NCI-H82 treated with DMSO at 0.1 percent for 48 hours (cell line): ENCODE data around the gene FNIP2.
"Not testable (repeated sequence)": the region's sequence is repeated elsewhere in the genome, so short reads cannot be mapped to it uniquely, and the experiment has no call there.

Source experiments
- DNase-seq: peaks from one replicate; lab custom pipeline; 2025; ENCODE audit not compliant: unreplicated experiment; lab: John Stamatoyannopoulos, UW

Gene FNIP2

GRCh38 chr4:158903472-158904043 lies 134.7 kb downstream of the FNIP2 start:
- DNase-seq, result no peak

GRCh38 chr4:158904815-158905214 lies 136.0 kb downstream of the FNIP2 start:
- no peak for DNase-seq

- DNase-seq, result no peak
Observed at GRCh38 chr4:158906073-158906472, 137.2 kb downstream of the FNIP2 start.

GRCh38 chr4:158912390-158912789 lies 143.6 kb downstream of the FNIP2 start:
- no peak for DNase-seq

GRCh38 chr4:158912806-158913205 lies 144.0 kb downstream of the FNIP2 start:
- no peak for DNase-seq

- no peak for DNase-seq
Observed at GRCh38 chr4:158913766-158914165, 144.9 kb downstream of the FNIP2 start.

GRCh38 chr4:158914218-158914617 lies 145.4 kb downstream of the FNIP2 start:
- no peak for DNase-seq

GRCh38 chr4:158915683-158916241 lies 146.9 kb downstream of the FNIP2 start:
- no peak for DNase-seq

GRCh38 chr4:158920452-158920996 lies 151.7 kb downstream of the FNIP2 start:
- DNase-seq, result not testable (repeated sequence)

- DNase-seq, result not testable (repeated sequence)
Observed at GRCh38 chr4:158927774-158928173, 158.9 kb downstream of the FNIP2 start.

- DNase-seq, result no peak
Observed at GRCh38 chr4:158929939-158930638, 161.3 kb downstream of the FNIP2 start.

GRCh38 chr4:158930639-158930972 lies 161.8 kb downstream of the FNIP2 start:
- DNase-seq, result no peak

GRCh38 chr4:158933236-158933635 lies 164.4 kb downstream of the FNIP2 start:
- no peak for DNase-seq

GRCh38 chr4:158934996-158935669 lies 166.3 kb downstream of the FNIP2 start:
- no peak for DNase-seq

- no peak for DNase-seq
Observed at GRCh38 chr4:158936238-158936637, 167.4 kb downstream of the FNIP2 start.

- no peak for DNase-seq
Observed at GRCh38 chr4:158938220-158939044, 169.6 kb downstream of the FNIP2 start.

- no peak for DNase-seq
Observed at GRCh38 chr4:158940271-158940670, 171.4 kb downstream of the FNIP2 start.

GRCh38 chr4:158941321-158941720 lies 172.5 kb downstream of the FNIP2 start:
- no peak for DNase-seq

GRCh38 chr4:158941895-158942294 lies 173.1 kb downstream of the FNIP2 start:
- no peak for DNase-seq

- DNase-seq, result no peak
Observed at GRCh38 chr4:158945529-158946108, 176.8 kb downstream of the FNIP2 start.

GRCh38 chr4:158946825-158947224 lies 178.0 kb downstream of the FNIP2 start:
- no peak for DNase-seq
